ENCODE data around the gene FBXW11.
"Not testable (repeated sequence)": the region's sequence is repeated elsewhere in the genome, so short reads cannot be mapped to it uniquely, and the experiment has no call there.

FBXW11 gene

GRCh38 chr5:171931163-171931562 lies 75.3 kb downstream of the FBXW11 start:
- H3K36me3 Mint-ChIP-seq (ENCODE audit: insufficient read depth), result peaks cover 7% of the 10 kb centered on the region
- no peak overlapping the region for H3K4me3 Mint-ChIP-seq
- H3K9me3 Mint-ChIP-seq, result no peaks in the 10 kb centered on the region
- peaks cover 28 to 61% of the 10 kb centered on the region in 2 donors for H3K4me1 Mint-ChIP-seq (ENCODE audit: low read depth in 2 of 2)
- H3K27me3 Mint-ChIP-seq, result no peaks in the 10 kb centered on the region
- DNase-seq, result no peak
- H3K27ac Mint-ChIP-seq, result peak overlapping the region in 1 of 2 donors; percentile 27
- ATAC-seq (replicated peaks), result no peak

DNA sequence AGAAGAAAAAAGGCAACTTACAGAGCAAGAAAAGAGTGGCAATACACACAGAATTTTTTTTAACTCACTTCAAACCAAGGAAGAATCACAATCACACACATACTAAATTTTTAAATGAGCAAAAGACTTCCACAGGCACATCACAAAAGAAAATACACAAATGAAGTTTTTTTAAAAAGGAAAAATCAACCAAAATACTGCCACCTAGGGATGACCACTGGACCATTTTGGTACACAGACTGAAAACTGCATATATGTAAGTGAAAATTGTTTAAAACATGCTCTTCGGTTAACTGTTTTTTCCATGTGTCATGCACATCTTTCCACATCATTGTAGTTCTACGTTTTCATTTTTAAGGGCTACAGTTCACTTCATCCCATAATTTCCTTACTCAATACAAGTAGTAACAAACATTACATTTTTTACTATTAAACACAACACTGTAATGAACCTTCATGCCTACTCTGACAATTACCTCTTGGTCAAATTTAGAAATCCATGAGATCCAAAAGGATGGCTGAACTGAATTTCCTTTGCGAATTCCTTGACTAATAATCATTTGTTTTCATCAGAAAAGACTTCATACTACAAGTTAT lies 79.0 kb downstream of the FBXW11 start:
- H3K4me3 Mint-ChIP-seq, result no peak overlapping the region
- no peak for DNase-seq
- H3K36me3 Mint-ChIP-seq (ENCODE audit: insufficient read depth), result peaks cover 10% of the 10 kb centered on the region
- no peaks in the 10 kb centered on the region for H3K27me3 Mint-ChIP-seq
- H3K4me1 Mint-ChIP-seq (ENCODE audit: low read depth in 2 of 2), result peaks cover 30 to 63% of the 10 kb centered on the region in 2 donors
- ATAC-seq (replicated peaks), result no peak
- H3K27ac Mint-ChIP-seq, result peak overlapping the region in 1 of 2 donors; percentile 39
- H3K9me3 Mint-ChIP-seq, result no peaks in the 10 kb centered on the region

GRCh38 chr5:171926311-171926710 lies 80.1 kb downstream of the FBXW11 start:
- no peaks in the 10 kb centered on the region for H3K27me3 Mint-ChIP-seq
- DNase-seq (no peak), ATAC-seq (replicated peaks) (no peak)
- no peak overlapping the region for H3K4me3 Mint-ChIP-seq
- peaks cover 6% of the 10 kb centered on the region for H3K36me3 Mint-ChIP-seq (ENCODE audit: insufficient read depth)
- peak overlapping the region; percentile 20 to 36 for H3K27ac Mint-ChIP-seq
- peaks cover 29 to 61% of the 10 kb centered on the region in 2 donors for H3K4me1 Mint-ChIP-seq (ENCODE audit: low read depth in 2 of 2)
- H3K9me3 Mint-ChIP-seq, result no peaks in the 10 kb centered on the region

DNA sequence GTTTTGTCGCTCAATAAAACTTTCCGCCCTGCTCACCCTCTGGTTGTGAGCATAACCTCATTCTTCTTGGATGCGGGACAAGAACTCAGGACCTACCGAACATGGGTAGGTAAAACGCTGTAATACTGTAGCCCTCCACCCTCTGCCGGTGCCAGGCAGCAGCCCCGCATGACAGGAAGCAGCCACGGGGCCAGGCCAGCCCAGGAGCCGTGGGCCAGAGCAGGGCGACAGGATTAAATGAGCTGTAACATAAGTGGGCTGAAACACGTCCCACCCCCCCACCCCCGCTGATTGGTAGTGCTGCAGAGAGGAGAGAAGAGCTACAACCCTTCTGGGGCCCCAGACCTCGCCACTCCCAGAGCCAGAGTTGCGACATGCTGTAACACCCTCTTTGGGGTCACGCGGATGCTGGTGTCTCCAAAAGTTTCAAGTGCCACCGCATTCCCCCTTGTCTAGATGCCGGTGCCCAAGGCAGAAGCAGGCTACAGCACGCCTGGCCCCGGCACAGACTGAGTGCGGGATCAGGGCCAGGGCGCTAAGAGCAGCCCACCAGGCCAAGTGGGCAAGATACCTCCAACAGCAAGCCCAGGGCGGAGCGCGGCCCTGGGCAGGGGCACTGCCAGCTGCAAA lies 81.8 kb downstream of the FBXW11 start:
- no peak for DNase-seq
- no peaks in the 10 kb centered on the region for H3K27me3 Mint-ChIP-seq
- H3K4me3 Mint-ChIP-seq, result no peak overlapping the region
- H3K4me1 Mint-ChIP-seq (ENCODE audit: low read depth in 2 of 2), result peaks cover 26 to 60% of the 10 kb centered on the region in 2 donors
- no peak for ATAC-seq (replicated peaks)
- peak overlapping the region in 1 of 2 donors; percentile 58 for H3K27ac Mint-ChIP-seq
- peaks cover 3% of the 10 kb centered on the region for H3K36me3 Mint-ChIP-seq (ENCODE audit: insufficient read depth)
- H3K9me3 Mint-ChIP-seq, result no peaks in the 10 kb centered on the region

- DNase-seq (no peak), ATAC-seq (replicated peaks) (no peak)
- peak overlapping the region in 1 of 2 donors; percentile 10 for H3K27ac Mint-ChIP-seq
- peaks cover 25 to 51% of the 10 kb centered on the region in 2 donors for H3K4me1 Mint-ChIP-seq (ENCODE audit: low read depth in 2 of 2)
- no peaks in the 10 kb centered on the region for H3K27me3 Mint-ChIP-seq
- H3K4me3 Mint-ChIP-seq, result no peak overlapping the region
- H3K9me3 Mint-ChIP-seq, result no peaks in the 10 kb centered on the region
- peaks cover 7% of the 10 kb centered on the region for H3K36me3 Mint-ChIP-seq (ENCODE audit: insufficient read depth)
Measured at GRCh38 chr5:171920765-171921391, 85.6 kb downstream of the FBXW11 start.

- H3K27me3 Mint-ChIP-seq; ATAC-seq (replicated peaks); H3K4me3 Mint-ChIP-seq; H3K27ac Mint-ChIP-seq; H3K36me3 Mint-ChIP-seq (ENCODE audit: insufficient read depth); DNase-seq; H3K9me3 Mint-ChIP-seq: not testable (repeated sequence)
- peaks cover 38 to 60% of the 10 kb centered on the region in 2 donors for H3K4me1 Mint-ChIP-seq (ENCODE audit: low read depth in 2 of 2)
Measured at GRCh38 chr5:171915700-171916099, 90.7 kb downstream of the FBXW11 start.

GRCh38 chr5:171914726-171915338 lies 91.6 kb downstream of the FBXW11 start:
- H3K4me1 Mint-ChIP-seq (ENCODE audit: low read depth in 2 of 2), result peaks cover 35 to 57% of the 10 kb centered on the region in 2 donors

GRCh38 chr5:171913987-171914273 lies 92.5 kb downstream of the FBXW11 start:
- Mint-ChIP-seq H3K27ac (peak overlapping the region; percentile 47 to 85), H3K27me3 (no peaks in the 10 kb centered on the region), H3K4me3 (peak overlapping the region; percentile 19 to 27), H3K4me1 (ENCODE audit: low read depth in 2 of 2) (peaks cover 33 to 49% of the 10 kb centered on the region in 2 donors), H3K9me3 (no peaks in the 10 kb centered on the region), H3K36me3 (ENCODE audit: insufficient read depth) (peaks cover 8% of the 10 kb centered on the region)
- ATAC-seq (replicated peaks) (no peak), DNase-seq (no peak)

More at GRCh38 chr5:171914726-171915338, 91.6 kb downstream of the FBXW11 start:
- peaks cover 6% of the 10 kb centered on the region for H3K36me3 Mint-ChIP-seq (ENCODE audit: insufficient read depth)
- H3K9me3 Mint-ChIP-seq, result no peaks in the 10 kb centered on the region
- DNase-seq (no peak), ATAC-seq (replicated peaks) (no peak)
- no peak overlapping the region for H3K4me3 Mint-ChIP-seq
- H3K27me3 Mint-ChIP-seq, result no peaks in the 10 kb centered on the region
- H3K27ac Mint-ChIP-seq, result no peak overlapping the region

DNA sequence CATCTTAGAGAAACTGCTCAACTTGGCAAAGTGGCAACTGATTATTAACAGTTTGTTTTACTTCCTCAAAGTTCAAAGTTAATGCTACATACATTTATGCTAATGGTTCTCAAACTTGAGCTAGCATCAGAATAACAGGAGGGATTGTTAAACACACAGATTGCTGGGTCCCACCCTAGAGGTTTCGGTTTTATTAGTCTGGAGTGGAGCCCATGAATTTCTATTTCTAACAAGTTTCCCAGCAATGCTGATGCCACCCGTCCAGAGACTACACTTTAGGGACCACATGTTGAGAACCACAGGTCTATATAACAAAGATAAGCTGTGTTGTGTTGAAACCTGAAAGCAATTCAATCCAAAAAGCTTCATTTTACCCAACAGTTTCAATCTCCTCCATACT lies 95.3 kb downstream of the FBXW11 start:
- ATAC-seq (replicated peaks) (no peak), DNase-seq (no peak)
- Mint-ChIP-seq H3K27ac (peak overlapping the region in 1 of 2 donors; percentile 79), H3K4me1 (ENCODE audit: low read depth in 2 of 2) (peaks cover 26 to 51% of the 10 kb centered on the region in 2 donors), H3K9me3 (no peaks in the 10 kb centered on the region), H3K27me3 (no peaks in the 10 kb centered on the region), H3K4me3 (no peak overlapping the region), H3K36me3 (ENCODE audit: insufficient read depth) (peaks cover 4% of the 10 kb centered on the region)

- peaks cover 4% of the 10 kb centered on the region for H3K36me3 Mint-ChIP-seq (ENCODE audit: insufficient read depth)
- no peaks in the 10 kb centered on the region for H3K9me3 Mint-ChIP-seq
- peaks cover 16 to 46% of the 10 kb centered on the region in 2 donors for H3K4me1 Mint-ChIP-seq (ENCODE audit: low read depth in 2 of 2)
- DNase-seq (no peak), ATAC-seq (replicated peaks) (no peak)
- no peaks in the 10 kb centered on the region for H3K27me3 Mint-ChIP-seq
- no peak overlapping the region for H3K4me3 Mint-ChIP-seq
- H3K27ac Mint-ChIP-seq, result no peak overlapping the region
Measured at GRCh38 chr5:171908638-171909037, 97.8 kb downstream of the FBXW11 start.

DNA sequence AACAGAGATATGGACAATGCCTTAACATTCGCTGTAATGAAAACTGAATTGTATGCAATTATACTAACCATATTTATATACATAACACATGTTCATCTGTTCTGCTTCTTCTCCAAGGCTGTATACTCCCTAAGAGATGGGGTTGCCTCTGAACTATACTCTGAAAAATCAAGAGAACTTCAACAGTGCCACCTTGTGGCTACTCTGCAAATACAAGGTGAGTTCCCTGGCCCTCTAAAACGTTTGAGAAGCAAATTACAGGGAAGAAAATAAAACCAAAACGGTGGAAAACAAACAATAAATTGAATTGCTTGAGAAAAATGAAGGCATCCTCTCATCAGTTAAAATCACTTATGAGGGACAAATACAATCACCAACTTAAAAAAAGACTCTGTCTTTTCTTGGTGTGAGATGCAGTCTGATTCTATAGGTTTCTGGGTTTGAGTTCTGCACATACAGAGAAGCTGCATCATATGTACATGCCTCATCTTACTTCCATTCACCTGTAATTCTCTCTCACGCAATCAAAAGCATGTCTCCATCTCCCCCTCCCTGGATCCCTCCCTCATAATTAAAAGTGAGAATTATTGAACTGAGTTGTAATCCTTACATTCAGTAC lies 98.6 kb downstream of the FBXW11 start:
- Mint-ChIP-seq H3K4me3 (no peak overlapping the region), H3K9me3 (no peaks in the 10 kb centered on the region), H3K27me3 (no peaks in the 10 kb centered on the region), H3K4me1 (ENCODE audit: low read depth in 2 of 2) (peaks cover 17 to 43% of the 10 kb centered on the region in 2 donors), H3K27ac (no peak overlapping the region), H3K36me3 (ENCODE audit: insufficient read depth) (peaks cover 4% of the 10 kb centered on the region)
- DNase-seq, result peak; percentile 40 to 47 (median 44)
- peak; percentile 80 for ATAC-seq (replicated peaks)

GRCh38 chr5:171906703-171907590 lies 99.5 kb downstream of the FBXW11 start:
- no peak for ATAC-seq (replicated peaks)
- H3K4me1 Mint-ChIP-seq (ENCODE audit: low read depth in 2 of 2), result peaks cover 22 to 42% of the 10 kb centered on the region in 2 donors
- H3K36me3 Mint-ChIP-seq (ENCODE audit: insufficient read depth), result peaks cover 4% of the 10 kb centered on the region
- H3K9me3 Mint-ChIP-seq, result no peaks in the 10 kb centered on the region
- H3K27me3 Mint-ChIP-seq, result no peaks in the 10 kb centered on the region
- no peak overlapping the region for H3K4me3 Mint-ChIP-seq
- no peak for DNase-seq
- H3K27ac Mint-ChIP-seq, result no peak overlapping the region

Data from effector memory CD8-positive, alpha-beta T cell (primary cell).